HG03558 (cell line): ENCODE data around the gene TSPAN1.
"Not testable (repeated sequence)": the region's sequence is repeated elsewhere in the genome, so short reads cannot be mapped to it uniquely, and the experiment has no call there.

Experiments used
- ATAC-seq: cut with Tn5 transposase; IDR thresholded peaks from one replicate; pipeline ENCODE4 v1.9.1; 2021; ENCODE audit warnings: moderate number of reproducible peaks; ENCODE audit not compliant: unreplicated experiment; ENCODE audit errors: extremely low read depth

TSPAN1 gene

GRCh38 chr1:46205791-46206190 lies 30.9 kb downstream of the TSPAN1 start:
- ATAC-seq: no peak

- no peak for ATAC-seq
Observed at GRCh38 chr1:46206399-46206798, 31.5 kb downstream of the TSPAN1 start.

- ATAC-seq: no peak
Observed at GRCh38 chr1:46210561-46210960, 35.7 kb downstream of the TSPAN1 start.

GRCh38 chr1:46211051-46211450 lies 36.2 kb downstream of the TSPAN1 start:
- ATAC-seq: no peak

GRCh38 chr1:46215504-46215903 lies 40.6 kb downstream of the TSPAN1 start:
- ATAC-seq: no peak

GRCh38 chr1:46218443-46218842 lies 43.6 kb downstream of the TSPAN1 start:
- ATAC-seq: no peak

GRCh38 chr1:46219551-46220520 lies 44.9 kb downstream of the TSPAN1 start:
- no peak for ATAC-seq

- ATAC-seq: no peak
Observed at GRCh38 chr1:46220808-46221207, 45.9 kb downstream of the TSPAN1 start.

- ATAC-seq: no peak
Observed at GRCh38 chr1:46221749-46222148, 46.9 kb downstream of the TSPAN1 start.

GRCh38 chr1:46223055-46223454 lies 48.2 kb downstream of the TSPAN1 start:
- ATAC-seq: not testable (repeated sequence)

GRCh38 chr1:46223472-46223943 lies 48.6 kb downstream of the TSPAN1 start:
- ATAC-seq: no peak

- no peak for ATAC-seq
Observed at GRCh38 chr1:46224966-46225365, 50.1 kb downstream of the TSPAN1 start.

GRCh38 chr1:46231231-46231630 lies 56.3 kb downstream of the TSPAN1 start:
- ATAC-seq: not testable (repeated sequence)
